H9 (cell line): ENCODE data around the gene CDK16. TPM values are rescaled to one million over a fixed set of nuclear protein-coding genes. Genes with fewer than 3 reads are reported as not detected.

Experiments used
- DNase-seq: peaks from one replicate; pipeline ENCODE4 v3.0.0-alpha.2; 2017
- H2AFZ ChIP-seq: one replicate; pipeline ENCODE4 v1.6.1; 2013; ENCODE audit warnings: mild to moderate bottlenecking, low read length, control low read depth, moderate library complexity
- H2AK5ac ChIP-seq: 2 replicates; pipeline ENCODE4 v1.6.1; 2013; ENCODE audit warnings: low read length, control low read depth, mixed read lengths; ENCODE audit not compliant: insufficient read length
- H2BK120ac ChIP-seq: one replicate; pipeline ENCODE4 v1.6.1; 2013; ENCODE audit warnings: low read depth, mild to moderate bottlenecking, low read length, control low read depth, inconsistent platforms; ENCODE audit not compliant: poor library complexity, severe bottlenecking
- H2BK12ac ChIP-seq: 2 replicates; pipeline ENCODE4 v1.6.1; 2013; ENCODE audit warnings: low read length, control low read depth, mixed read lengths, low read depth; ENCODE audit not compliant: insufficient read length
- H2BK15ac ChIP-seq: 2 replicates; pipeline ENCODE4 v1.6.1; 2013; ENCODE audit warnings: low read depth, low read length, control low read depth
- H2BK20ac ChIP-seq: one replicate; pipeline ENCODE4 v1.6.1; 2013; ENCODE audit warnings: low read depth, mild to moderate bottlenecking, low read length, control low read depth, inconsistent platforms; ENCODE audit not compliant: poor library complexity, severe bottlenecking
- H2BK5ac ChIP-seq: 2 replicates; pipeline ENCODE4 v1.6.1; 2013; ENCODE audit warnings: low read length, control low read depth, mixed read lengths; ENCODE audit not compliant: insufficient read length
- H3K14ac ChIP-seq: 2 replicates; pipeline ENCODE4 v1.6.1; 2013; ENCODE audit warnings: low read length, control low read depth; ENCODE audit not compliant: insufficient read depth
- H3K18ac ChIP-seq: 2 replicates; pipeline ENCODE4 v1.6.1; 2013; ENCODE audit warnings: low read depth, mild to moderate bottlenecking, mixed read lengths, low read length, control low read depth; ENCODE audit not compliant: insufficient read length
- H3K23ac ChIP-seq: 2 replicates; pipeline ENCODE4 v1.6.1; 2013; ENCODE audit warnings: low read length, control low read depth, mixed read lengths, low read depth; ENCODE audit not compliant: insufficient read length
- H3K23me2 ChIP-seq: 2 replicates; pipeline ENCODE4 v1.6.1; 2013; ENCODE audit warnings: low read depth, mild to moderate bottlenecking, mixed read lengths, low read length, control low read depth; ENCODE audit not compliant: insufficient read length, poor library complexity, severe bottlenecking
- H3K27ac ChIP-seq: 2 replicates; pipeline ENCODE4 v1.5.1; 2013; ENCODE audit warnings: low read length, control low read depth, mixed read lengths, low read depth; ENCODE audit not compliant: insufficient read length
- H3K27me3 ChIP-seq: 2 replicates; pipeline ENCODE4 v1.6.1; 2013; ENCODE audit warnings: low read length, control low read depth, inconsistent platforms; ENCODE audit not compliant: insufficient read depth
- H3K4ac ChIP-seq: 2 replicates; pipeline ENCODE4 v1.6.1; 2013; ENCODE audit warnings: low read depth, mild to moderate bottlenecking, control low read depth, inconsistent platforms, low read length, moderate library complexity
- H3K4me1 ChIP-seq: 2 replicates; pipeline ENCODE4 v1.6.1; 2013; ENCODE audit warnings: low read length, control low read depth, inconsistent platforms; ENCODE audit not compliant: insufficient read depth
- H3K4me2 ChIP-seq: 2 replicates; pipeline ENCODE4 v1.6.1; 2013; ENCODE audit warnings: low read length, control low read depth, mixed read lengths; ENCODE audit not compliant: insufficient read length, insufficient read depth
- H3K56ac ChIP-seq: 2 replicates; pipeline ENCODE4 v1.6.1; 2013; ENCODE audit warnings: low read depth, mild to moderate bottlenecking, mixed read lengths, low read length, control low read depth; ENCODE audit not compliant: insufficient read length
- H3K79me1 ChIP-seq: 2 replicates; pipeline ENCODE4 v1.6.1; 2013; ENCODE audit warnings: low read depth, mild to moderate bottlenecking, moderate library complexity, low read length, control low read depth, inconsistent platforms; ENCODE audit not compliant: insufficient read depth, poor library complexity, severe bottlenecking
- H3K79me2 ChIP-seq: 2 replicates; pipeline ENCODE4 v1.6.1; 2013; ENCODE audit warnings: low read length, control low read depth, inconsistent platforms; ENCODE audit not compliant: insufficient read depth
- H3K9ac ChIP-seq: 2 replicates; pipeline ENCODE4 v1.6.1; 2013; ENCODE audit warnings: low read length, control low read depth, mixed read lengths; ENCODE audit not compliant: insufficient read length; ENCODE audit errors: extremely low read depth
- H3K9me3 ChIP-seq: one replicate; pipeline ENCODE4 v1.6.1; 2013; ENCODE audit warnings: low read depth, low read length, inconsistent platforms; ENCODE audit not compliant: control insufficient read depth
- H3T11ph ChIP-seq: one replicate; pipeline ENCODE4 v1.6.1; 2013; ENCODE audit warnings: mild to moderate bottlenecking, low read length, control low read depth, inconsistent platforms
- H4K20me1 ChIP-seq: one replicate; pipeline ENCODE4 v1.6.1; 2013; ENCODE audit not compliant: control insufficient read depth, insufficient read length, insufficient read depth
- H4K5ac ChIP-seq: 2 replicates; pipeline ENCODE4 v1.6.1; 2013; ENCODE audit warnings: low read depth, mild to moderate bottlenecking, mixed read lengths, low read length, control low read depth; ENCODE audit not compliant: insufficient read length
- H4K8ac ChIP-seq: replicated peaks from 2 replicates; pipeline ENCODE4 v1.6.1; 2013; ENCODE audit warnings: low read length, control low read depth, mixed read lengths, low read depth; ENCODE audit not compliant: insufficient read length
- H4K91ac ChIP-seq: 2 replicates; pipeline ENCODE4 v1.6.1; 2013; ENCODE audit warnings: low read depth, mild to moderate bottlenecking, moderate library complexity, mixed read lengths, low read length, control low read depth; ENCODE audit not compliant: insufficient read length
- H3K27ac Mint-ChIP-seq, 3 experiments: 2 replicates in 2 of 3; 3 replicates in 1 of 3; pipeline ENCODE4 v1.8.0; 2020 to 2021; ENCODE audit warnings: mixed read lengths in 3 of 3, mild to moderate bottlenecking in 1 of 3, moderate library complexity in 1 of 3
- H3K27me3 Mint-ChIP-seq: 2 replicates; pipeline ENCODE4 v1.8.0; 2021; ENCODE audit warnings: low read depth, mild to moderate bottlenecking, moderate library complexity, mixed read lengths
- H3K36me3 Mint-ChIP-seq, 3 experiments: 2 replicates in 2 of 3; 3 replicates in 1 of 3; pipeline ENCODE4 v1.8.0; 2020 to 2021; ENCODE audit warnings: low read depth in 3 of 3, mixed read lengths in 3 of 3; ENCODE audit not compliant: insufficient read depth in 1 of 3
- H3K4me1 Mint-ChIP-seq, 2 experiments: 2 replicates each; pipeline ENCODE4 v1.8.0; 2020; ENCODE audit warnings: mixed read lengths in 2 of 2
- H3K4me3 Mint-ChIP-seq, 2 experiments: 2 replicates in 1 of 2; 3 replicates in 1 of 2; pipeline ENCODE4 v1.8.0; 2020 to 2021; ENCODE audit warnings: mild to moderate bottlenecking in 2 of 2, mixed read lengths in 2 of 2, moderate library complexity in 1 of 2
- H3K9me3 Mint-ChIP-seq, 2 experiments: 2 replicates in 1 of 2; 3 replicates in 1 of 2; pipeline ENCODE4 v1.8.0; 2020; ENCODE audit warnings: mild to moderate bottlenecking in 2 of 2, mixed read lengths in 2 of 2, moderate library complexity in 1 of 2
- WGBS: extraction: QIAGEN DNeasy Blood & Tissue Kit; methylation state at CpG from one replicate; pipeline ENCODE4 v1.1.7; 2013; ENCODE audit warnings: missing lambda C conversion rate, low lambda C conversion rate, mixed read lengths; ENCODE audit not compliant: insufficient read length; ENCODE audit errors: extremely low coverage; 5-methylcytosine and 5-hydroxymethylcytosine counted together
- total RNA-seq: library from RNA; stranded (reverse); gene quantifications from 2 replicates; pipeline ENCODE4 v1.2.1, GENCODE V29; 2021
- TF ChIP-seq, protein P1 (sequence below): fragments of 200-600 bp; sonication (generic); conservative IDR thresholded peaks from 3 replicates; pipeline ENCODE4 v1.8.0; 2021; ENCODE audit warnings: antibody characterized with exemption, mild to moderate bottlenecking

CDK16 gene
- total RNA-seq, 1 experiment from 2014 or later = 226 TPM

DNA sequence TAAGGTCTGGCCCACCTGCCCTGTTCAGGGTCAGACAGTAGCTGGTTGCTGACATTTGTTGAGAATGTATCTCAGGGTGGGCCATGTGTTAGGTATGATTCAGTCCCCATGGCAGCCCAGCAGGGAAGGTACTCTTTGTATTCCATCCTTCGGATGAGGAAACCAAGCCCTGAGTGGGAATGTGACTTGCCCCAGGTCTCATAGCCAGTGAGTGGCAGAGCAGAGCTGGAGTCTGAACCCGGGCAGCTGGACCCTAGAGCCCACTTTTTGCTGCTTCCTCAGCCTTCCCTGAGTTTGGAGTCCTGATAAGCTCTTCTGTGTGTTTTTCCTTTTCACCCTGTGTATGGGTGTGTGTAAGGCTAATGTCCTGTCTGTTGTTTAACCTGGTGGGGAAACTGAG lies 46.5 kb upstream of the CDK16 start:
- no peaks in the 10 kb centered on the region for H3K79me1 ChIP-seq
- no peak overlapping the region for H2BK12ac ChIP-seq
- H4K20me1 ChIP-seq = no peaks in the 10 kb centered on the region
- no peak overlapping the region for H4K8ac ChIP-seq
- peaks cover 36 to 69% (median 67%) of the 10 kb centered on the region in 3 experiments for H3K36me3 Mint-ChIP-seq
- no peak overlapping the region for H3K14ac ChIP-seq
- H3K18ac ChIP-seq = no peak overlapping the region
- no peak overlapping the region for H2BK20ac ChIP-seq
- DNase-seq = no peak
- H2BK120ac ChIP-seq = no peak overlapping the region
- no peak overlapping the region for H3T11ph ChIP-seq
- H3K23ac ChIP-seq = no peak overlapping the region
- no peaks in the 10 kb centered on the region for H3K4me1 Mint-ChIP-seq
- H3K27me3 Mint-ChIP-seq = no peaks in the 10 kb centered on the region; the same call in 1 of the 2 replicates
- no peak overlapping the region for H3K56ac ChIP-seq
- H4K5ac ChIP-seq = no peak overlapping the region
- H3K9ac ChIP-seq = no peak overlapping the region
- H3K9me3 ChIP-seq = no peaks in the 10 kb centered on the region
- no CpG with 5 or more reads among the region's 2 CpGs for WGBS
- H3K27me3 ChIP-seq = no peaks in the 10 kb centered on the region; the same call in 1 of the 2 replicates
- H3K23me2 ChIP-seq = no peaks in the 10 kb centered on the region
- H3K27ac ChIP-seq = no peak overlapping the region
- no peak overlapping the region; a peak in 1 of 5 replicates for H3K4me3 Mint-ChIP-seq
- H3K4me2 ChIP-seq = no peak overlapping the region
- H2BK5ac ChIP-seq = no peak overlapping the region
- TF ChIP-seq, protein P1, sequence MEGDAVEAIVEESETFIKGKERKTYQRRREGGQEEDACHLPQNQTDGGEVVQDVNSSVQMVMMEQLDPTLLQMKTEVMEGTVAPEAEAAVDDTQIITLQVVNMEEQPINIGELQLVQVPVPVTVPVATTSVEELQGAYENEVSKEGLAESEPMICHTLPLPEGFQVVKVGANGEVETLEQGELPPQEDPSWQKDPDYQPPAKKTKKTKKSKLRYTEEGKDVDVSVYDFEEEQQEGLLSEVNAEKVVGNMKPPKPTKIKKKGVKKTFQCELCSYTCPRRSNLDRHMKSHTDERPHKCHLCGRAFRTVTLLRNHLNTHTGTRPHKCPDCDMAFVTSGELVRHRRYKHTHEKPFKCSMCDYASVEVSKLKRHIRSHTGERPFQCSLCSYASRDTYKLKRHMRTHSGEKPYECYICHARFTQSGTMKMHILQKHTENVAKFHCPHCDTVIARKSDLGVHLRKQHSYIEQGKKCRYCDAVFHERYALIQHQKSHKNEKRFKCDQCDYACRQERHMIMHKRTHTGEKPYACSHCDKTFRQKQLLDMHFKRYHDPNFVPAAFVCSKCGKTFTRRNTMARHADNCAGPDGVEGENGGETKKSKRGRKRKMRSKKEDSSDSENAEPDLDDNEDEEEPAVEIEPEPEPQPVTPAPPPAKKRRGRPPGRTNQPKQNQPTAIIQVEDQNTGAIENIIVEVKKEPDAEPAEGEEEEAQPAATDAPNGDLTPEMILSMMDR = no peak
- H3K4me1 ChIP-seq = no peaks in the 10 kb centered on the region
- peaks cover 67 to 84% of the 10 kb centered on the region in 2 experiments for H3K9me3 Mint-ChIP-seq
- no peak overlapping the region for H3K27ac Mint-ChIP-seq
- no peak overlapping the region for H2AK5ac ChIP-seq
- no peak overlapping the region for H3K4ac ChIP-seq
- no peak overlapping the region for H4K91ac ChIP-seq
- H3K79me2 ChIP-seq = no peaks in the 10 kb centered on the region
- H2AFZ ChIP-seq = no peak overlapping the region
- H2BK15ac ChIP-seq = no peak overlapping the region
